HG02610 (cell line): ENCODE measurements around the gene DHX35.

Experiments used
- ATAC-seq: cut with Tn5 transposase; IDR thresholded peaks from one replicate; pipeline ENCODE4 v1.9.1; 2021; ENCODE audit warnings: mild to moderate bottlenecking, moderate library complexity; ENCODE audit not compliant: unreplicated experiment

DHX35 gene, protein sequence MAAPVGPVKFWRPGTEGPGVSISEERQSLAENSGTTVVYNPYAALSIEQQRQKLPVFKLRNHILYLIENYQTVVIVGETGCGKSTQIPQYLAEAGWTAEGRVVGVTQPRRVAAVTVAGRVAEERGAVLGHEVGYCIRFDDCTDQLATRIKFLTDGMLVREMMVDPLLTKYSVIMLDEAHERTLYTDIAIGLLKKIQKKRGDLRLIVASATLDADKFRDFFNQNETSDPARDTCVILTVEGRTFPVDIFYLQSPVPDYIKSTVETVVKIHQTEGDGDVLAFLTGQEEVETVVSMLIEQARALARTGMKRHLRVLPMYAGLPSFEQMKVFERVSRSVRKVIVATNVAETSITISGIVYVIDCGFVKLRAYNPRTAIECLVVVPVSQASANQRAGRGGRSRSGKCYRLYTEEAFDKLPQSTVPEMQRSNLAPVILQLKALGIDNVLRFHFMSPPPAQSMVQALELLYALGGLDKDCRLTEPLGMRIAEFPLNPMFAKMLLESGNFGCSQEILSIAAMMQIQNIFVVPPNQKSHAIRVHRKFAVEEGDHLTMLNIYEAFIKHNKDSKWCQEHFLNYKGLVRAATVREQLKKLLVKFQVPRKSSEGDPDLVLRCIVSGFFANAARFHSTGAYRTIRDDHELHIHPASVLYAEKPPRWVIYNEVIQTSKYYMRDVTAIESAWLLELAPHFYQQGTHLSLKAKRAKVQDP

GRCh38 chr20:38962044-38962927 lies at the start of gene DHX35:
DHX35 (plus strand) TSS chr20:38962344; CDS start chr20:38962368, 24 bp downstream.
- ATAC-seq: peak; percentile 95

- ATAC-seq: no peak
Observed at GRCh38 chr20:38915355-38915754, 46.8 kb upstream of the DHX35 start.

DNA sequence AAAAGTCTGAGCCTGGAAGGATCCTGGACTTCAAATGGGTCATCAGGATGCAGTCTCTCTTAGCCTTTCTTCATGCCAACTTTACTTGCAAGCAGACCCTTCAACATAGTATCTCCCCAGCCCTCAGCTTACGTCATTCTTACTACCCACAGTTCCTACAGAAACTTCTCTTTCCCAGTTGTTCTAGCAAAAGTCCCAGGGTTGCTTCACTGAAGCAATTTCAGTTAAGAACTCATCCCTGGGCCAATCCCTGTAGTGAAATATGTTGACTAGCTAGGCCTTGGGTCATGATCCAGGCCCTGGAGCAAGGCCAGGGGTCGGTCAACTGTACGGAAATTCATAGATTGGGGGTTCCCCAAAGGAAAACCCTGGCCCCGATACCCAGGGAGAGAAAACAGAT lies 44.5 kb upstream of the DHX35 start:
- no peak for ATAC-seq

- ATAC-seq: no peak
Observed at GRCh38 chr20:38918172-38918571, 44.0 kb upstream of the DHX35 start.

DNA sequence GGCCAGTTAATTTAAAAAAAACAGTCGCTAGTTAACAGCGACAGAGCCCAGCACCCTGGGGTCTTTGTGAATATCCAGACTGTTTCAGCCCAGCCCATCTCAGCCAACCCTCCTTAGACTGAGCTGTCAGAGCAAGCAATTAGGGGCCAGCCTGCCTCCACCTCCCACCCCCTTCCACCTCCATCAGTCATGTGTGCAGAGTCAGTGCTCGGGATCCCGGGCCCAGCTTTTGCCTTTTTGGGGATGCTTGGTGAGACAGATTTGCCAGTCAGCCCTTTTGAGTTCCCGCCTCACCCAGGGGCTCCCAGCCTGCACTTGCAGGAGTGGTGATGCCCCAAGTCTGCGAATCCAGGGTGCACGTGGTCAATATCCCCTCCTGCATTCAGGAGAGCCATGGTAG lies 42.5 kb upstream of the DHX35 start:
- ATAC-seq: no peak

GRCh38 chr20:38920411-38920810 lies 41.7 kb upstream of the DHX35 start:
- no peak for ATAC-seq

GRCh38 chr20:38920851-38921250 lies 41.3 kb upstream of the DHX35 start:
- no peak for ATAC-seq

DNA sequence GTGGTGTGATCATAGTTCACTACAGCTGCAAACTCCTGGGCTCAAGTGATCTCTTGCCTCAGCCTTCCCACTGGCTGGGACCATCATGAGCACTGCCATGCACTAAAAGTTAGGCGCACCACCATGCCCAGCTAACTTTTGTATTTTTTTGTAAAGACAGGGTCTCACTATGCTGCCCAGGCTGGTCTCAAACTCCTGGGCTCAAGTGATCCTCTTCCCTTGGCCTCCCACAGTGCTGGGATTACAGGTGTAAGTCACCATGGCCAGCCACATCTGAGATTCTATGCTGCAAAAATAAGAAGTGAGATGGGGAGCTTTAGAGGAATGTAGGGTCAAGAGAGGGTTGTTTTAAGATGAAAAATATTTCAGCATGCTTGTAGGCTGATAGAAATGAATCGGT lies 37.4 kb upstream of the DHX35 start:
- no peak for ATAC-seq

DNA sequence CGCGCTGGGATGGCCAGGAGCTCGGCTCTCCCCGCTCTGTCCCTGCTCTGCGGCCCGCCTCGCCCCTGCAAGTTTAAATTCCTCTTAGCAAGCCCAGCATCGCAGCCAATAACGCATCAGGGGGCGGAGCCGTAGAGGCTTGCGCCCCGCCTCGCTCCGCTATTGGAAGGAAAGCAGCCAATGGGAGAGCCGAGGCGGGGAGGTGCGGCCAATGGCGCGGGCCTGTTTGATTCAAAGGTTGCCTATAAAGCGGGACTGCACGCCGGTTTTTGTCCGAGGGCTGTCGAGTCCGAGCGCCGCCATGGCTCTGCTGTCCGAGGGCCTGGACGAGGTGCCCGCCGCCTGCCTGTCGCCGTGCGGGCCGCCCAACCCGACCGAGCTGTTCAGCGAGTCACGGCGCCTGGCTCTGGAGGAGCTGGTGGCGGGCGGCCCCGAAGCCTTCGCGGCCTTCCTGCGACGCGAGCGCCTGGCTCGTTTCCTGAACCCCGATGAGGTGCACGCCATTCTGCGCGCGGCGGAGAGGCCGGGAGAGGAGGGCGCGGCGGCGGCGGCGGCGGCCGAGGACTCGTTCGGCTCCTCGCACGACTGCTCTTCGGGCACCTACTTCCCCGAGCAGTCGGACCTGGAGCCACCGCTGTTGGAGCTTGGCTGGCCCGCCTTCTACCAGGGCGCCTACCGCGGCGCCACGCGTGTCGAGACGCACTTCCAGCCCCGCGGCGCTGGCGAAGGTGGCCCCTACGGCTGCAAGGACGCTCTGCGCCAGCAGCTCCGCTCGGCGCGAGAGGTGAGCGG lies 35.8 kb upstream of the DHX35 start, which contains the start of gene FAM83D:
FAM83D (plus strand) TSS at position 276 of the 792 bp plus-strand sequence; CDS start at position 302, 26 bp downstream.
- peak; percentile 96 for ATAC-seq

- ATAC-seq: no peak
Observed at GRCh38 chr20:38926934-38927616, 35.1 kb upstream of the DHX35 start.

DNA sequence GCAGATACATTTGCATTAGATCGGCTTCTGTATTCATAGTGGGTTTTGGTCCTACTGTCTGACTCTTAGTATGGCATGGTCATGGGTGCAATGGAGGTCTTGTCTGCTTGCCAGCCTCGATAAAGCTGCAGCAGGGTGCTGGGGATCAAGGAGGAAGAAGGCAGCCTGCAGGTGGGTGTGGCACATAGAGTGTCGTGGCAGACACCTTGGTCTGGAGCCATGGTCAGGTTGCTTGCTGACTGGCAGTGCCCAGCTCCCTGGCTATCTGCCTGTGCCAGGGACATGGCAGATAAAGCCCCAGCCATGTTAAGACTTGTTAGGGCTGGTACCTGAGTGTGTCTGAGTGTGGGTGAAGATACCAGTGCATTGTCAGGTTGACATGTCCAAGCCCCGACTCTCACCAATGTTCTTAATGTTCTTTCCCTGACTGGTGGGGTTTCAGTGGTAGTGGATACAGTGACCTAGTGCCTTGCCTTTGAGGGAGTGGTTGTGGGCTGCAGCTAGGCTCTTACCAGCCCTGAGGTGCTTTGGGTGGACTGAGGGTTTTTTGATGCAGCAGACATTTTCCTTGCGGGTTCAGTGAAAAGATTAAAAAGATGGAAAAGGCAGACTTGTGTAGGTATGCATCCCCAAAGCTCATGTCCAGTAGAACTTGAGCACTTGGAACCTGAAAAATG lies 34.1 kb upstream of the DHX35 start:
- ATAC-seq: no peak

GRCh38 chr20:38930242-38930569 lies 31.9 kb upstream of the DHX35 start:
- ATAC-seq: no peak

DNA sequence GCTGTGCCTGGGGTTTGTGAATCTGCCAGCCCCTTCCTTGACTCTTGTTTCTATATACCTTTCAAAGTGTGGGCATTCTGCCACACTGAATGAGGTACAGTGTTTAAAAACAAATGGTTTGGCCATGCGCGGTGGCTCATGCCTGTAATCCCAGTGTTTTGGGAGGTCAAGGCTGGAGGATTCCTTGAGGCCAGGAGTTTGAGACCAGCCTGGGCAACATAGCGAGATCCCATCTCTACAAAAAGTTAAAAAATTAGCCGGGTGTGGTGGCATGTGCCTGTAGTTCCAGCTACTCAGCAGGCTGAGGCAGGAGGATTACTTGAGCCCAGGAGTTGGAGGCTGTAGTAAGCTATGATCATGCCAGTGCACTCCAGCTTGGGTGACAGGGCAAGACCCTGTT lies 30.2 kb upstream of the DHX35 start:
- ATAC-seq: no peak

DNA sequence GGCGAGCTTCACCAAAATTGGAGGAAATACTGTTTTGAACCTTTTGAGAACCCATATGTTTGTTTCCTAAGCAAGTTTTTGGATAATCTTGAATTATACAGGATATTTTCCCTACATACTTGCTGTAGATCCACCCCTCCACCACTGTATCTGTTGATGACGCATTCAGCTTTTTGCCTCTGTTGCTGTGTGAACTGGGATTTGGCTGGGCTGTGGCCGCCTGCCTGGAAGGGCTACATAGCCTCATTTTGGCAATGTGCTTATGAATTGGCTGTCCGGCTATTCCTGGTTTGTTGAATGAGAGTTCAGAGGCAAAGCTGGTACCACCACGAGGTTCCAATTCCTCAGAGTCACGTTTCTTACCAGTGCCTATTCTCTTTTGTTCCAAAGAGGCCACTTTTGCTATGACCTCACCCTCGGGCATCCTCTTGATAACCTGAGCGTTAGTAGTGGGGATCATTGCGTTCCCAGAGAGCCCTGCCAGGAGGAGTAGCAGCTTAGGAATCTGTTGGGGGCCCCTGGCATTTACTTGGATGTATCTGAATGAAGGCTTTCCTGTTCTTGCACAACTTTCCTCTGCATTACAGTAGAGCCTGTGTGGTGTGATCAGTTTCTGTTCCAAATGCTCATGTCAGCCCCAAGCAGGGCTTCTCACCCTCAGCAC lies 29.6 kb upstream of the DHX35 start:
- no peak for ATAC-seq

DNA sequence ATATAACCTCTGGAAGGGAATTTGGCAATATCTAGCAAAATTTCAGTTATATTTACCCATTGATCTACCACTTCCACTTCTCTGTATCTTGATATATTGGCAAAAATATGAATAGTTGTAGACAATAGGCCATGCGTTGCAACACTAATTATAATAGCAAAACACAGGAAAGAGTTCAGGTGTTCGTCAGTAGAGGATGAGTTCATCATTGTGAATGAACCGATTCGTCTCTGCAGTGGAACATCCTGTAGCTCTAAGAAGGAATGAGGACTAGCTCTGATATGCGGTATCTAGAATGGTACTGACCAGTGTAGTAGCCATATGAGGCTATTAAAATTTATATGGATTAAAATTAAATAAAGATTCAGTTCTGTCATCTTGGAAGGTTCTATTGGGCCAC lies 27.6 kb upstream of the DHX35 start:
- ATAC-seq: no peak

- no peak for ATAC-seq
Observed at GRCh38 chr20:38935285-38935684, 26.9 kb upstream of the DHX35 start.

DNA sequence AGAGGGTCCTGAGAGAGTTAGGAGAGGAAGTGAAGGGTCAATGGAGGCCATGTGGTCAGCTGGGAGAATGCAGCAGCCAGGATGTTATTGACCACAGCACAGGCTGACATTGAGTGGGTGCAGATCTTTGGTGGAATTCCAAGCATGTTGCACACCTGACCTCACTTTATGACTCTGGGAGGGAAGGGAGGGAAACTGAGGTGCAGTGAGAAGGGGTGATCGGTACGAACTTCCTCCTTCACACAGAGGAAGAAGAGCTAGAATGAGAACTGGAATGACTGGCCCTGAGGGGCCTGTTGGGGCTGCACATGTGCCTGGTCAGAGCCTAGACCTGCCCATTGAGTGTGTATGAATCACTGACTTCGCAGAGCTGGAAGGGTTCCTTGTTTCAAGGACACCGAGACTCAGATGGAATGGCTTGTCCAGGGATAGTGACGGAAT lies 26.2 kb upstream of the DHX35 start:
- no peak for ATAC-seq

DNA sequence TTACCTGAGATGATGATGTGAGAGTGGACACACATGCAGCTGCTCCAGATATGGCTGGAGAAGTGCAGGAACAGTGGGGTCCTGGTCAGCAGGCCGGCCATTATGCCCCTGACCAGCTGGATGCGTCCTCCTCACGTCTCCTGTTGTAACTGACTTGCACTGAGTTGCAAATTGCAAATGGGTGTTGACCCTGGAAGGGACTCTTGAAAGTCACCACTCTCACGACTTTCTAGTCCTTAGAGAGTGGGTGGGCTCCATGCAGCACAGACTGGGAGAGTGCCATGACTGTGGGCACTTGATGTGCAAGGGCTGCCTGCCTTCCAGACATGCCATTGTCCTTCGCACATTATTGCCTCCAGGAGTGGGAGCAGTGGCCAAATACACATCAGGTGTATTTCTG lies 25.1 kb upstream of the DHX35 start:
- ATAC-seq: no peak

DNA sequence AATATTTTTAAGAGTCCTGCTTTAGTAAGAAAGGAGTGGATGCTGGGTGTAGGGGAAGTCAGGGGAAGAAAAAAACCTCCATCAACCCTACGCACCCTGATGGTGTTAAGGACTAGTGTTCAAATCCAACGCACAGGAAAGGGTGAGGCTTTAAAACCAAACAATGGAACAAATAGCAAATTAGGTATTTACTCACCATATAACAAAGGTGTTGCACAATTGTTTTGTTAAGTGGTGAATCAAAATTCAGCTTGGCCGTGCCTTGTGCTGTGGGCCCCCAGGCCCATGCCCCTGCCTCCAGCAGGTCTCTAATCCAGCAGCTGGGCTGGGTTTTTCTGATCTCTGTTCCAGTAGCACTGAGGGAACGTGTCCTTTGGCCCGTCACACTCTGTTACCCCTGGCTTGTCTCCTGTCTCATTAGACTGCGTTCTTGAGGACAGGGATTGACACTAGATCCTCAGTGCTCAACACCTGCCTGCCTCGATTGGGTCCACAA lies 24.1 kb upstream of the DHX35 start:
- ATAC-seq: no peak
